H9 (cell line): ENCODE results near the gene CHMP1A. TPM values are rescaled to one million over a fixed set of nuclear protein-coding genes. Genes with fewer than 3 reads are reported as not detected.

ENCODE experiments used
- DNase-seq: peaks from one replicate; pipeline ENCODE4 v3.0.0-alpha.2; 2017
- H2AFZ ChIP-seq: one replicate; pipeline ENCODE4 v1.6.1; 2013; ENCODE audit warnings: mild to moderate bottlenecking, low read length, control low read depth, moderate library complexity
- H2AK5ac ChIP-seq: 2 replicates; pipeline ENCODE4 v1.6.1; 2013; ENCODE audit warnings: low read length, control low read depth, mixed read lengths; ENCODE audit not compliant: insufficient read length
- H2BK120ac ChIP-seq: one replicate; pipeline ENCODE4 v1.6.1; 2013; ENCODE audit warnings: low read depth, mild to moderate bottlenecking, low read length, control low read depth, inconsistent platforms; ENCODE audit not compliant: poor library complexity, severe bottlenecking
- H2BK12ac ChIP-seq: 2 replicates; pipeline ENCODE4 v1.6.1; 2013; ENCODE audit warnings: low read length, control low read depth, mixed read lengths, low read depth; ENCODE audit not compliant: insufficient read length
- H2BK15ac ChIP-seq: 2 replicates; pipeline ENCODE4 v1.6.1; 2013; ENCODE audit warnings: low read depth, low read length, control low read depth
- H2BK20ac ChIP-seq: one replicate; pipeline ENCODE4 v1.6.1; 2013; ENCODE audit warnings: low read depth, mild to moderate bottlenecking, low read length, control low read depth, inconsistent platforms; ENCODE audit not compliant: poor library complexity, severe bottlenecking
- H2BK5ac ChIP-seq: 2 replicates; pipeline ENCODE4 v1.6.1; 2013; ENCODE audit warnings: low read length, control low read depth, mixed read lengths; ENCODE audit not compliant: insufficient read length
- H3K14ac ChIP-seq: 2 replicates; pipeline ENCODE4 v1.6.1; 2013; ENCODE audit warnings: low read length, control low read depth; ENCODE audit not compliant: insufficient read depth
- H3K18ac ChIP-seq: 2 replicates; pipeline ENCODE4 v1.6.1; 2013; ENCODE audit warnings: low read depth, mild to moderate bottlenecking, mixed read lengths, low read length, control low read depth; ENCODE audit not compliant: insufficient read length
- H3K23ac ChIP-seq: 2 replicates; pipeline ENCODE4 v1.6.1; 2013; ENCODE audit warnings: low read length, control low read depth, mixed read lengths, low read depth; ENCODE audit not compliant: insufficient read length
- H3K23me2 ChIP-seq: 2 replicates; pipeline ENCODE4 v1.6.1; 2013; ENCODE audit warnings: low read depth, mild to moderate bottlenecking, mixed read lengths, low read length, control low read depth; ENCODE audit not compliant: insufficient read length, poor library complexity, severe bottlenecking
- H3K27ac ChIP-seq: 2 replicates; pipeline ENCODE4 v1.5.1; 2013; ENCODE audit warnings: low read length, control low read depth, mixed read lengths, low read depth; ENCODE audit not compliant: insufficient read length
- H3K27me3 ChIP-seq: 2 replicates; pipeline ENCODE4 v1.6.1; 2013; ENCODE audit warnings: low read length, control low read depth, inconsistent platforms; ENCODE audit not compliant: insufficient read depth
- H3K4ac ChIP-seq: 2 replicates; pipeline ENCODE4 v1.6.1; 2013; ENCODE audit warnings: low read depth, mild to moderate bottlenecking, control low read depth, inconsistent platforms, low read length, moderate library complexity
- H3K4me1 ChIP-seq: 2 replicates; pipeline ENCODE4 v1.6.1; 2013; ENCODE audit warnings: low read length, control low read depth, inconsistent platforms; ENCODE audit not compliant: insufficient read depth
- H3K4me2 ChIP-seq: 2 replicates; pipeline ENCODE4 v1.6.1; 2013; ENCODE audit warnings: low read length, control low read depth, mixed read lengths; ENCODE audit not compliant: insufficient read length, insufficient read depth
- H3K56ac ChIP-seq: 2 replicates; pipeline ENCODE4 v1.6.1; 2013; ENCODE audit warnings: low read depth, mild to moderate bottlenecking, mixed read lengths, low read length, control low read depth; ENCODE audit not compliant: insufficient read length
- H3K79me1 ChIP-seq: 2 replicates; pipeline ENCODE4 v1.6.1; 2013; ENCODE audit warnings: low read depth, mild to moderate bottlenecking, moderate library complexity, low read length, control low read depth, inconsistent platforms; ENCODE audit not compliant: insufficient read depth, poor library complexity, severe bottlenecking
- H3K79me2 ChIP-seq: 2 replicates; pipeline ENCODE4 v1.6.1; 2013; ENCODE audit warnings: low read length, control low read depth, inconsistent platforms; ENCODE audit not compliant: insufficient read depth
- H3K9ac ChIP-seq: 2 replicates; pipeline ENCODE4 v1.6.1; 2013; ENCODE audit warnings: low read length, control low read depth, mixed read lengths; ENCODE audit not compliant: insufficient read length; ENCODE audit errors: extremely low read depth
- H3K9me3 ChIP-seq: one replicate; pipeline ENCODE4 v1.6.1; 2013; ENCODE audit warnings: low read depth, low read length, inconsistent platforms; ENCODE audit not compliant: control insufficient read depth
- H3T11ph ChIP-seq: one replicate; pipeline ENCODE4 v1.6.1; 2013; ENCODE audit warnings: mild to moderate bottlenecking, low read length, control low read depth, inconsistent platforms
- H4K20me1 ChIP-seq: one replicate; pipeline ENCODE4 v1.6.1; 2013; ENCODE audit not compliant: control insufficient read depth, insufficient read length, insufficient read depth
- H4K5ac ChIP-seq: 2 replicates; pipeline ENCODE4 v1.6.1; 2013; ENCODE audit warnings: low read depth, mild to moderate bottlenecking, mixed read lengths, low read length, control low read depth; ENCODE audit not compliant: insufficient read length
- H4K8ac ChIP-seq: replicated peaks from 2 replicates; pipeline ENCODE4 v1.6.1; 2013; ENCODE audit warnings: low read length, control low read depth, mixed read lengths, low read depth; ENCODE audit not compliant: insufficient read length
- H4K91ac ChIP-seq: 2 replicates; pipeline ENCODE4 v1.6.1; 2013; ENCODE audit warnings: low read depth, mild to moderate bottlenecking, moderate library complexity, mixed read lengths, low read length, control low read depth; ENCODE audit not compliant: insufficient read length
- H3K27ac Mint-ChIP-seq, 3 experiments: 2 replicates in 2 of 3; 3 replicates in 1 of 3; pipeline ENCODE4 v1.8.0; 2020 to 2021; ENCODE audit warnings: mixed read lengths in 3 of 3, mild to moderate bottlenecking in 1 of 3, moderate library complexity in 1 of 3
- H3K27me3 Mint-ChIP-seq: 2 replicates; pipeline ENCODE4 v1.8.0; 2021; ENCODE audit warnings: low read depth, mild to moderate bottlenecking, moderate library complexity, mixed read lengths
- H3K36me3 Mint-ChIP-seq, 3 experiments: 2 replicates in 2 of 3; 3 replicates in 1 of 3; pipeline ENCODE4 v1.8.0; 2020 to 2021; ENCODE audit warnings: low read depth in 3 of 3, mixed read lengths in 3 of 3; ENCODE audit not compliant: insufficient read depth in 1 of 3
- H3K4me1 Mint-ChIP-seq, 2 experiments: 2 replicates each; pipeline ENCODE4 v1.8.0; 2020; ENCODE audit warnings: mixed read lengths in 2 of 2
- H3K4me3 Mint-ChIP-seq, 2 experiments: 2 replicates in 1 of 2; 3 replicates in 1 of 2; pipeline ENCODE4 v1.8.0; 2020 to 2021; ENCODE audit warnings: mild to moderate bottlenecking in 2 of 2, mixed read lengths in 2 of 2, moderate library complexity in 1 of 2
- H3K9me3 Mint-ChIP-seq, 2 experiments: 2 replicates in 1 of 2; 3 replicates in 1 of 2; pipeline ENCODE4 v1.8.0; 2020; ENCODE audit warnings: mild to moderate bottlenecking in 2 of 2, mixed read lengths in 2 of 2, moderate library complexity in 1 of 2
- WGBS: extraction: QIAGEN DNeasy Blood & Tissue Kit; methylation state at CpG from one replicate; pipeline ENCODE4 v1.1.7; 2013; ENCODE audit warnings: missing lambda C conversion rate, low lambda C conversion rate, mixed read lengths; ENCODE audit not compliant: insufficient read length; ENCODE audit errors: extremely low coverage; 5-methylcytosine and 5-hydroxymethylcytosine counted together
- total RNA-seq: library from RNA; stranded (reverse); gene quantifications from 2 replicates; pipeline ENCODE4 v1.2.1, GENCODE V29; 2021
- TF ChIP-seq, protein P1 (sequence below): fragments of 200-600 bp; sonication (generic); conservative IDR thresholded peaks from 3 replicates; pipeline ENCODE4 v1.8.0; 2021; ENCODE audit warnings: antibody characterized with exemption, mild to moderate bottlenecking

Gene CHMP1A
- total RNA-seq, 1 experiment from 2014 or later: 89.6 TPM

DNA sequence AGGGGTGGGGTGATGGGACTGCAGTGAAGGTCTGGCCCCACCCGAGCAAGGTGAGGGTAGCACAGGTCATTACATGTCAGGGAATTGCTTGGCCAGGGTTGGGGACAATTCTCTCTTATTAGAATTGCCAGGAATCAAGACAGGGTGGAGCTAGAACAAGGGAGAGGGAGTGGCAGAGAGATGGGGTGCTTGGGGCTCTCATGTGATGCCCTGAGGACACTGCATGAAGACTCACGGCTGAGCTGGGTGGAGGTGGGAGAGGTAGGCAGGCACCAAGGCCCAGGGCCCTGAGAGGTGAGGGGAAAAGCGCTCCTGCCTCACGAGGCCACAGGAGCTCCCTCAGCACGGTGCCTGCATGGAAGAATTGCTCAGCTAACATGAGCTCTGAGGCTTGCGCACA lies 40.5 kb downstream of the CHMP1A start:
- Histone ChIP-seq H4K20me1 (no peaks in the 10 kb centered on the region), H3K14ac (no peak overlapping the region), H3T11ph (no peak overlapping the region), H4K8ac (no peak overlapping the region), H2BK5ac (no peak overlapping the region), H4K5ac (no peak overlapping the region), H3K23ac (no peak overlapping the region), H3K56ac (no peak overlapping the region), H3K79me2 (no peaks in the 10 kb centered on the region), H3K4me1 (no peaks in the 10 kb centered on the region; the same call in 1 of the 2 replicates), H3K9ac (no peak overlapping the region), H2AFZ (no peak overlapping the region), H3K27me3 (no peaks in the 10 kb centered on the region), H3K4me2 (no peak overlapping the region), H2BK15ac (no peak overlapping the region), H3K23me2 (no peaks in the 10 kb centered on the region), H3K27ac (no peak overlapping the region), H2AK5ac (no peak overlapping the region), H3K79me1 (no peaks in the 10 kb centered on the region), H2BK12ac (no peak overlapping the region), H3K9me3 (no peaks in the 10 kb centered on the region), H3K18ac (no peak overlapping the region), H4K91ac (no peak overlapping the region), H2BK120ac (no peak overlapping the region), H3K4ac (no peak overlapping the region), H2BK20ac (no peak overlapping the region)
- Mint-ChIP-seq H3K27ac (peak overlapping the region in 1 of 3 experiments; percentile 12; a peak in 1 of 7 replicates), H3K27me3 (peaks cover under 1% of the 10 kb centered on the region; the same call in 1 of the 2 replicates), H3K4me3 (no peak overlapping the region), H3K4me1 (peaks cover 6 to 39% of the 10 kb centered on the region in 2 experiments), H3K36me3 (peaks cover 0 to 5% (median 3%) of the 10 kb centered on the region in 3 experiments; a peak in 3 of 7 replicates), H3K9me3 (peaks cover 0 to 2% of the 10 kb centered on the region in 2 experiments; a peak in 2 of 5 replicates)
- DNase-seq: no peak
- no CpG with 5 or more reads among the region's 6 CpGs for WGBS
- TF ChIP-seq, protein P1, sequence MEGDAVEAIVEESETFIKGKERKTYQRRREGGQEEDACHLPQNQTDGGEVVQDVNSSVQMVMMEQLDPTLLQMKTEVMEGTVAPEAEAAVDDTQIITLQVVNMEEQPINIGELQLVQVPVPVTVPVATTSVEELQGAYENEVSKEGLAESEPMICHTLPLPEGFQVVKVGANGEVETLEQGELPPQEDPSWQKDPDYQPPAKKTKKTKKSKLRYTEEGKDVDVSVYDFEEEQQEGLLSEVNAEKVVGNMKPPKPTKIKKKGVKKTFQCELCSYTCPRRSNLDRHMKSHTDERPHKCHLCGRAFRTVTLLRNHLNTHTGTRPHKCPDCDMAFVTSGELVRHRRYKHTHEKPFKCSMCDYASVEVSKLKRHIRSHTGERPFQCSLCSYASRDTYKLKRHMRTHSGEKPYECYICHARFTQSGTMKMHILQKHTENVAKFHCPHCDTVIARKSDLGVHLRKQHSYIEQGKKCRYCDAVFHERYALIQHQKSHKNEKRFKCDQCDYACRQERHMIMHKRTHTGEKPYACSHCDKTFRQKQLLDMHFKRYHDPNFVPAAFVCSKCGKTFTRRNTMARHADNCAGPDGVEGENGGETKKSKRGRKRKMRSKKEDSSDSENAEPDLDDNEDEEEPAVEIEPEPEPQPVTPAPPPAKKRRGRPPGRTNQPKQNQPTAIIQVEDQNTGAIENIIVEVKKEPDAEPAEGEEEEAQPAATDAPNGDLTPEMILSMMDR: no peak
